AG08396 (cell line): ENCODE measurements around the gene LRRIQ1.

Experiments used
- DNase-seq: peaks from one replicate; pipeline ENCODE4 v3.0.0; 2012; ENCODE audit warnings: low spot score, mixed read lengths

Gene LRRIQ1

GRCh38 chr12:85281636-85282312, 245.6 kb downstream of the LRRIQ1 start:
- DNase-seq = no peak

- no peak for DNase-seq
These were observed 247.4 kb downstream of the LRRIQ1 start for GRCh38 chr12:85283560-85283959.
